Measurements from ENCODE around the gene LRP5.
"Not testable (repeated sequence)": the region's sequence is repeated elsewhere in the genome, so short reads cannot be mapped to it uniquely, and the experiment has no call there.

The LRP5 gene

GRCh38 chr11:68471360-68472340 lies 159.3 kb downstream of the LRP5 start:
- H3K27ac ChIP-seq (ENCODE audit: poor library complexity, severe bottlenecking): peak overlapping the region; percentile 12
- peaks cover 17% of the 10 kb centered on the region for H3K4me1 ChIP-seq (ENCODE audit: insufficient read depth, poor library complexity, severe bottlenecking)

DNA sequence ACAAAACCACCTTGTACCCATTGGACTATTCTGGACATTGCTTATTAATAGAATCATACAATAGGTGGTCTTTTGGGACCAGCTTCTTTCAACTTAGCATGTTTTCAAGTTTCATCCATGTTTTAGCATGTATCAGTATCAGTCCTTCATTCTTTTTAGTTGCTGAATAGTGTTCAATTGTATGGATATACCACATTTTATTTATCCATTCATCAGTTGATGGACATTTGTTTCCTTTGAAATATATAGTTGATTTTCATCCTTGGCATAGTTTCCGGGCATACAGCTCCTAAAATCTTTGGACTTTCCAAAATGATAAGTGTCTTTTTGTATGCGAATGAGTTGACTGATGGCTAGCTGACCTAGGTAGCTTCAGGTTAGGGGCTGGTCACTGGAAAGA lies 160.4 kb downstream of the LRP5 start:
- H3K4me1 ChIP-seq (ENCODE audit: insufficient read depth, poor library complexity, severe bottlenecking): peaks cover 17% of the 10 kb centered on the region
- DNase-seq (ENCODE audit: low spot score) (no peak), ATAC-seq (ENCODE audit: low read depth) (no peak)
- TF ChIP-seq, protein P1, sequence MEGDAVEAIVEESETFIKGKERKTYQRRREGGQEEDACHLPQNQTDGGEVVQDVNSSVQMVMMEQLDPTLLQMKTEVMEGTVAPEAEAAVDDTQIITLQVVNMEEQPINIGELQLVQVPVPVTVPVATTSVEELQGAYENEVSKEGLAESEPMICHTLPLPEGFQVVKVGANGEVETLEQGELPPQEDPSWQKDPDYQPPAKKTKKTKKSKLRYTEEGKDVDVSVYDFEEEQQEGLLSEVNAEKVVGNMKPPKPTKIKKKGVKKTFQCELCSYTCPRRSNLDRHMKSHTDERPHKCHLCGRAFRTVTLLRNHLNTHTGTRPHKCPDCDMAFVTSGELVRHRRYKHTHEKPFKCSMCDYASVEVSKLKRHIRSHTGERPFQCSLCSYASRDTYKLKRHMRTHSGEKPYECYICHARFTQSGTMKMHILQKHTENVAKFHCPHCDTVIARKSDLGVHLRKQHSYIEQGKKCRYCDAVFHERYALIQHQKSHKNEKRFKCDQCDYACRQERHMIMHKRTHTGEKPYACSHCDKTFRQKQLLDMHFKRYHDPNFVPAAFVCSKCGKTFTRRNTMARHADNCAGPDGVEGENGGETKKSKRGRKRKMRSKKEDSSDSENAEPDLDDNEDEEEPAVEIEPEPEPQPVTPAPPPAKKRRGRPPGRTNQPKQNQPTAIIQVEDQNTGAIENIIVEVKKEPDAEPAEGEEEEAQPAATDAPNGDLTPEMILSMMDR (IDR thresholded peaks at IDR 0.05; ENCODE audit: poor library complexity, severe bottlenecking): no peak
- no peak overlapping the region for H3K4me3 ChIP-seq (ENCODE audit: severe bottlenecking)
- no peak overlapping the region for H3K27ac ChIP-seq (ENCODE audit: poor library complexity, severe bottlenecking)
- no peaks in the 10 kb centered on the region for H3K27me3 ChIP-seq (ENCODE audit: insufficient read depth, poor library complexity, severe bottlenecking)
- H3K36me3 ChIP-seq (ENCODE audit: low read depth): peaks cover 34% of the 10 kb centered on the region
- H3K9me3 ChIP-seq (ENCODE audit: severe bottlenecking): no peaks in the 10 kb centered on the region

More at GRCh38 chr11:68471360-68472340, 159.3 kb downstream of the LRP5 start:
- H3K4me3 ChIP-seq (ENCODE audit: severe bottlenecking): no peak overlapping the region
- ATAC-seq (ENCODE audit: low read depth): peak; percentile 61
- no peak for DNase-seq (ENCODE audit: low spot score)
- peaks cover 35% of the 10 kb centered on the region for H3K36me3 ChIP-seq (ENCODE audit: low read depth)
- no peaks in the 10 kb centered on the region for H3K9me3 ChIP-seq (ENCODE audit: severe bottlenecking)
- H3K27me3 ChIP-seq (ENCODE audit: insufficient read depth, poor library complexity, severe bottlenecking): no peaks in the 10 kb centered on the region
- TF ChIP-seq, protein P1 (IDR thresholded peaks at IDR 0.05; ENCODE audit: poor library complexity, severe bottlenecking): no peak

- TF ChIP-seq, protein P1 (IDR thresholded peaks at IDR 0.05; ENCODE audit: poor library complexity, severe bottlenecking): no peak
- Histone ChIP-seq H3K36me3 (ENCODE audit: low read depth) (peaks cover 26% of the 10 kb centered on the region), H3K9me3 (ENCODE audit: severe bottlenecking) (no peaks in the 10 kb centered on the region), H3K27ac (ENCODE audit: poor library complexity, severe bottlenecking) (no peak overlapping the region), H3K27me3 (ENCODE audit: insufficient read depth, poor library complexity, severe bottlenecking) (no peaks in the 10 kb centered on the region), H3K4me1 (ENCODE audit: insufficient read depth, poor library complexity, severe bottlenecking) (peaks cover 8% of the 10 kb centered on the region), H3K4me3 (ENCODE audit: severe bottlenecking) (no peak overlapping the region)
- no peak for ATAC-seq (ENCODE audit: low read depth)
- DNase-seq (ENCODE audit: low spot score): no peak
Observed at GRCh38 chr11:68473693-68474092, 161.3 kb downstream of the LRP5 start.

- DNase-seq (ENCODE audit: low spot score); ATAC-seq (ENCODE audit: low read depth); H3K27me3 ChIP-seq (ENCODE audit: insufficient read depth, poor library complexity, severe bottlenecking); H3K27ac ChIP-seq (ENCODE audit: poor library complexity, severe bottlenecking); H3K4me1 ChIP-seq (ENCODE audit: insufficient read depth, poor library complexity, severe bottlenecking); H3K4me3 ChIP-seq (ENCODE audit: severe bottlenecking); H3K9me3 ChIP-seq (ENCODE audit: severe bottlenecking): not testable (repeated sequence)
- H3K36me3 ChIP-seq (ENCODE audit: low read depth): peaks cover 26% of the 10 kb centered on the region
Observed at GRCh38 chr11:68475626-68476025, 163.2 kb downstream of the LRP5 start.

DNA sequence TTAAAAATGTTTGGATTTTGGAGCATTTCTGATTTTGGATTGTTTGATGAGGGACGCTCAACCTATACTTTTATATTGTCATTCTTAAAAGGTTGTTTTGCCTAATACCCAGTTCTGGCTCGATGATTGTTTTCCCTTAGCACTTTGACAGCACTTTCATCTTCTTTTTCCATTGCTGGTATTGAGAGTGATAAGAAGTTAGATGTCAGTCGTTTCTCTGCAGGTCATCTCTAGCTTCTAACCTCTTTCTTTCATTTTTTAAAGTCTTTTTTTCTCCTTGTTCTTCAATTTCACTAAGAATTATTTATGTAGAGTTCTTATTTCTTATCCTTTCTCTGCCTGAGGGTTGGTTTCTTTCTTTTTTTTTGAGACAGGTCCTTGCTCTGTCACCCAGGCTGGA lies 167.0 kb downstream of the LRP5 start:
- H3K27ac ChIP-seq (ENCODE audit: poor library complexity, severe bottlenecking): no peak overlapping the region
- H3K4me3 ChIP-seq (ENCODE audit: severe bottlenecking): no peak overlapping the region
- H3K4me1 ChIP-seq (ENCODE audit: insufficient read depth, poor library complexity, severe bottlenecking): no peaks in the 10 kb centered on the region
- ATAC-seq (ENCODE audit: low read depth) (no peak), DNase-seq (ENCODE audit: low spot score) (no peak)
- H3K9me3 ChIP-seq (ENCODE audit: severe bottlenecking): no peaks in the 10 kb centered on the region
- peaks cover 19% of the 10 kb centered on the region for H3K36me3 ChIP-seq (ENCODE audit: low read depth)
- TF ChIP-seq, protein P1 (IDR thresholded peaks at IDR 0.05; ENCODE audit: poor library complexity, severe bottlenecking): no peak
- H3K27me3 ChIP-seq (ENCODE audit: insufficient read depth, poor library complexity, severe bottlenecking): no peaks in the 10 kb centered on the region

Data from RWPE2 (cell line).